ENCODE data around the gene ELMO1.

DNA sequence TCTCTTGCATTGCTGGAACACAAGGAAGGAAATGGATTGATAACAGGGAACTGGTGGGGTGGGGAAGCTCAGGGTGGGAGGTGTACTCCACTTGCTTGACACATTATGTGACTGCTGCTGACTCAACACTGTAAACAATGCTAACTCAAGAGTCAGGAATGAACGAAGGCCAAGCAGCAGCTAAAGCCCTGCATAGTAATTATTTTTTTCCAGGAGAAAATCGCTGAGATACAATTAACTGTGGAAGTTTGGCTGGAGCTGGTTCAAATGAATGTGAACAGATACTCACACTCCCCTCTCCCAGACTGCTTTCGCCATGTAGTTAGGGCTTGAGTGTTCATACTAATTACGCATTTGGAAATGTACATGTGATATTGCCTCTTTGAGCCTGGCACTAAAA is 553.5 kb downstream of the ELMO1 start:
- TF ChIP-seq SIN3A (IDR thresholded peaks at IDR 0.05; ENCODE audit: low read depth, low read length) = no peak
- TF ChIP-seq, protein P1, sequence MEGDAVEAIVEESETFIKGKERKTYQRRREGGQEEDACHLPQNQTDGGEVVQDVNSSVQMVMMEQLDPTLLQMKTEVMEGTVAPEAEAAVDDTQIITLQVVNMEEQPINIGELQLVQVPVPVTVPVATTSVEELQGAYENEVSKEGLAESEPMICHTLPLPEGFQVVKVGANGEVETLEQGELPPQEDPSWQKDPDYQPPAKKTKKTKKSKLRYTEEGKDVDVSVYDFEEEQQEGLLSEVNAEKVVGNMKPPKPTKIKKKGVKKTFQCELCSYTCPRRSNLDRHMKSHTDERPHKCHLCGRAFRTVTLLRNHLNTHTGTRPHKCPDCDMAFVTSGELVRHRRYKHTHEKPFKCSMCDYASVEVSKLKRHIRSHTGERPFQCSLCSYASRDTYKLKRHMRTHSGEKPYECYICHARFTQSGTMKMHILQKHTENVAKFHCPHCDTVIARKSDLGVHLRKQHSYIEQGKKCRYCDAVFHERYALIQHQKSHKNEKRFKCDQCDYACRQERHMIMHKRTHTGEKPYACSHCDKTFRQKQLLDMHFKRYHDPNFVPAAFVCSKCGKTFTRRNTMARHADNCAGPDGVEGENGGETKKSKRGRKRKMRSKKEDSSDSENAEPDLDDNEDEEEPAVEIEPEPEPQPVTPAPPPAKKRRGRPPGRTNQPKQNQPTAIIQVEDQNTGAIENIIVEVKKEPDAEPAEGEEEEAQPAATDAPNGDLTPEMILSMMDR (IDR thresholded peaks at IDR 0.05 in 2 of 3, conservative IDR thresholded peaks at IDR 0.05 in 1 of 3; ENCODE audit: control insufficient read depth in 2 of 3, extremely low read depth in 1 of 3, insufficient read depth in 1 of 3, low read depth in 3 of 3, low read length in 3 of 3) = no peak
- no peak for TF ChIP-seq POLR2A (IDR thresholded peaks at IDR 0.05; ENCODE audit: low read depth, low read length)
- no peak for TF ChIP-seq PML (IDR thresholded peaks at IDR 0.05; ENCODE audit: low read length)
- TF ChIP-seq EZH2 (IDR thresholded peaks at IDR 0.05; ENCODE audit: borderline replicate concordance, control insufficient read depth, low read depth, low read length) = no peak
- TF ChIP-seq, protein P2, sequence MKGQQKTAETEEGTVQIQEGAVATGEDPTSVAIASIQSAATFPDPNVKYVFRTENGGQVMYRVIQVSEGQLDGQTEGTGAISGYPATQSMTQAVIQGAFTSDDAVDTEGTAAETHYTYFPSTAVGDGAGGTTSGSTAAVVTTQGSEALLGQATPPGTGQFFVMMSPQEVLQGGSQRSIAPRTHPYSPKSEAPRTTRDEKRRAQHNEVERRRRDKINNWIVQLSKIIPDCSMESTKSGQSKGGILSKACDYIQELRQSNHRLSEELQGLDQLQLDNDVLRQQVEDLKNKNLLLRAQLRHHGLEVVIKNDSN (IDR thresholded peaks at IDR 0.05; ENCODE audit: borderline replicate concordance, extremely low read length, insufficient read depth, low read depth, low read length) = no peak
- TF ChIP-seq EP300 (IDR thresholded peaks at IDR 0.05; ENCODE audit: borderline replicate concordance in 1 of 2, control insufficient read depth in 1 of 2, low read depth in 2 of 2, low read length in 2 of 2) = no peak

All from GM12878 (cell line).